Gastroesophageal sphincter (tissue), 4 donors: ENCODE measurements around the gene PTRHD1. TPM values are rescaled to one million over a fixed set of nuclear protein-coding genes. Genes with fewer than 3 reads are reported as not detected.

ENCODE experiments used
- ATAC-seq: fragments of 150-250 bp; one replicate; pipeline ENCODE4 v1.9.1; 2016; ENCODE audit warnings: mild to moderate bottlenecking, moderate library complexity
- H3K27ac ChIP-seq, 4 donors: fragments of 200-600 bp; sonication (generic) in 3 of 4; 1 replicate in 3 of 4; 2 replicates in 1 of 4; pipeline ENCODE4 v1.5.1; 2016 to 2019
- H3K27me3 ChIP-seq: fragments of 200-600 bp; sonication (generic); one replicate; pipeline ENCODE4 v1.5.1; 2019
- H3K36me3 ChIP-seq, 2 donors: fragments of 200-600 bp; sonication (generic); one replicate each; pipeline ENCODE4 v1.5.1; 2019; ENCODE audit warnings: control low read depth in 1 of 2
- H3K4me1 ChIP-seq, 3 donors: fragments of 200-600 bp; sonication (generic); 1 replicate in 2 of 3; 2 replicates in 1 of 3; pipeline ENCODE4 v1.5.1; 2016 to 2019; ENCODE audit warnings: control low read depth in 2 of 3
- H3K4me3 ChIP-seq, 2 donors: fragments of 200-600 bp; sonication (generic); one replicate each; pipeline ENCODE4 v1.5.1; 2019; ENCODE audit warnings: mild to moderate bottlenecking in 1 of 2, moderate library complexity in 1 of 2
- H3K9me3 ChIP-seq, 3 donors: fragments of 200-600 bp; sonication (generic); one replicate each; pipeline ENCODE4 v1.5.1; 2017 to 2019; ENCODE audit warnings: control low read depth in 2 of 3
- EP300 ChIP-seq: sonication (generic); formaldehyde crosslinking; IDR thresholded peaks from one replicate; pipeline ENCODE4 v1.6.1; 2017; ENCODE audit warnings: antibody characterized with exemption, mild to moderate bottlenecking
- POLR2A ChIP-seq, 2 donors: fragments of 450-650 bp; IDR thresholded peaks; one replicate each; pipeline ENCODE4 v1.6.1; 2017; ENCODE audit warnings: antibody characterized with exemption in 2 of 2, mild to moderate bottlenecking in 2 of 2, moderate library complexity in 1 of 2
- POLR2AphosphoS5 ChIP-seq: sonication (generic); formaldehyde crosslinking; IDR thresholded peaks from one replicate; pipeline ENCODE4 v1.6.1; 2017; ENCODE audit warnings: antibody characterized with exemption
- WGBS, 2 donors: methylation state at CpG; one replicate each; pipeline ENCODE4 v1.1.5; 2018; ENCODE audit warnings: low coverage in 1 of 2; 5-methylcytosine and 5-hydroxymethylcytosine counted together
- total RNA-seq, 4 donors: library from RNA; depleted of rRNA; stranded (reverse); fragments of >200 nt; gene quantifications; one replicate each; pipeline ENCODE4 v1.1.0, GENCODE V29; 2016
- TF ChIP-seq, protein P1 (sequence below), 4 experiments: fragments of 200-600 bp in 2 of 4; fragments of 450-650 bp in 2 of 4; sonication (generic) in 1 of 4; IDR thresholded peaks; one replicate each; pipeline ENCODE4 v1.5.1; 2017 to 2019; ENCODE audit warnings: antibody characterized with exemption in 4 of 4, mild to moderate bottlenecking in 2 of 4, moderate library complexity in 2 of 4

The PTRHD1 gene
- total RNA-seq, 4 donors from 2014 or later: 11.8 to 12.4 (median 12.1) TPM

DNA sequence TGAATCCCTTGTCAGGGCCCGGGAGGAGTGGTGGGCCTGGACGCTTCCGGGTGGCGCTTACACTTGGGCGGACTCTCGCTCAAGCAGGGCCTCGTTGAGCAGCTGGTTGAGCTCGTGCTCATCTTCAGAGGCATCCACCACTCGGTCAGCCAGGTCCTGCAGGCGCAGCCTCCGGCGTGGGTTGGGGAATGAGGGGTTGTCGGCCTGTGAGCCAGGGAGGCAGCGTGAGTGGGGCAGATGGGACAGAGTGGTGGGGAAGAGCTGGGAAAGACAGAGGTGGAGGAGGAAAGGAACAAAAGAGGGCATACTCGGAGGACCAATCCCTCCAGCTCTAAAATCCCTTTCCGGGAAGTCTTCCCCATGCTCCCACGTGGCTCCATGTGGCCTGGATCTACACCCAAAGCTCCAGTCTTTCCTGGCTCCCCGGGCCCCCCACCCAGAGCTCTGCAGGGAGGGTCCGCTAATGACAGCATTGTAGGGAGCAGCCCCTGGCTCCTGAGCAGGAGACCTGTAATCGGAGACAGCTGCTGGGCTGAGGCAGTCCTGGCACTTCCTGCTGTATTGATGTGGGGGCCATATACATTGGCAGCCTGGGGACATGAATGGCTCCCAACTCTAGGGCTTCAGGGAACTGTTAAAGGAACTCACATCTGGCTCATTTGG, 41.7 kb upstream of the PTRHD1 start:
- Histone ChIP-seq H3K27me3 (no peaks in the 10 kb centered on the region), H3K4me3 (no peak overlapping the region), H3K9me3 (no peaks in the 10 kb centered on the region), H3K27ac (no peak overlapping the region), H3K36me3 (peaks cover 0 to 81% of the 10 kb centered on the region in 2 donors), H3K4me1 (no peaks in the 10 kb centered on the region)
- WGBS, 2 donors: 67% methylated on average over 3 of the region's 20 CpGs; no CpG with 5 or more reads in 1 of the 2 donors
- TF ChIP-seq, protein P1, sequence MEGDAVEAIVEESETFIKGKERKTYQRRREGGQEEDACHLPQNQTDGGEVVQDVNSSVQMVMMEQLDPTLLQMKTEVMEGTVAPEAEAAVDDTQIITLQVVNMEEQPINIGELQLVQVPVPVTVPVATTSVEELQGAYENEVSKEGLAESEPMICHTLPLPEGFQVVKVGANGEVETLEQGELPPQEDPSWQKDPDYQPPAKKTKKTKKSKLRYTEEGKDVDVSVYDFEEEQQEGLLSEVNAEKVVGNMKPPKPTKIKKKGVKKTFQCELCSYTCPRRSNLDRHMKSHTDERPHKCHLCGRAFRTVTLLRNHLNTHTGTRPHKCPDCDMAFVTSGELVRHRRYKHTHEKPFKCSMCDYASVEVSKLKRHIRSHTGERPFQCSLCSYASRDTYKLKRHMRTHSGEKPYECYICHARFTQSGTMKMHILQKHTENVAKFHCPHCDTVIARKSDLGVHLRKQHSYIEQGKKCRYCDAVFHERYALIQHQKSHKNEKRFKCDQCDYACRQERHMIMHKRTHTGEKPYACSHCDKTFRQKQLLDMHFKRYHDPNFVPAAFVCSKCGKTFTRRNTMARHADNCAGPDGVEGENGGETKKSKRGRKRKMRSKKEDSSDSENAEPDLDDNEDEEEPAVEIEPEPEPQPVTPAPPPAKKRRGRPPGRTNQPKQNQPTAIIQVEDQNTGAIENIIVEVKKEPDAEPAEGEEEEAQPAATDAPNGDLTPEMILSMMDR (IDR thresholded peaks at IDR 0.05): no peak
- no peak for TF ChIP-seq EP300
- ATAC-seq: no peak

DNA sequence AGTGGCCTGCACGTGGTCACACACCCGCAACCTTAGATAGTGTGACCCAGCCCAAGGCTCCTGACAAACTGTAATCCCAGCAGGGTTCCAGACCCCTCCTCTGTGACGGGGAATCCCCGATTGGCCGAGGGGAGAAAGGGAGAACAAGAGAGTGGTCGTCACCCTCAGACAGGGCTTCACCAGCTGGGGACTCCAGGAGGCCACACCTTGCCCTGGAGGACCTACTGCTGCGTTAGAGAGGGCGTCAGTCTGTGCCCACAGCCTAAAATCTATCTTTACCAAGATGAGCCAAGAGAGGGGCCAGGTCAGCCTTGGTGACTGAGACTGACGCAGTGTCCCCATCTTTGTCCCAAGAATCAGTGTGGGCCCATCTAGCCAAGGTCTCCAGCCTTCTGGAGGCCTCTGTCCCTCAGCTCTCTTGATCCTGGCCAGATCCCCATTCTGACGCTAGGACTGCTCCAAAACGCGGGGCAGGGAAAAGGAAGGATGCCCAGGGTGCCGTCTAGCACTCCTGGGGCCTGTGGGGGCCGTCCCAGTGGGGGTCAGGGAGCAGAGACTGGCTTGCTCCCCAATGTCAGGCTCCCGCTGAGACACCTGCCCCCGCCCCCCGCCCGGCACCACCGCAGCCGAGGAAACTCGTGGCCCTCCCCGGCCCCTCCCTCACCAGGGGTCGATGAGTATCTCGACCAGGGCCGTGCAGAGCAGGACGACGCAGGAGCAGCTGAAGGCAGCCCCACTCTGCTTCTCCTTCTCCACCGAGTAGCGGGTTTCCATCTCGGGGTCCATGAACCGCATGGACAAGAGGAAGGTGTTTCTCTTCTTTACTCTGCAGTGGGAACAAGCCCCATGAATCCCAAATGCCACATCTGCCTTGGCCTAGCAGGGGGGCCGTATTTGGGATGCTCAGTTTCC, 40.9 kb upstream of the PTRHD1 start:
- ATAC-seq: no peak
- no peak for TF ChIP-seq POLR2AphosphoS5
- TF ChIP-seq, protein P1 (IDR thresholded peaks at IDR 0.05): no peak
- no peak for TF ChIP-seq EP300
- no peak for TF ChIP-seq POLR2A (IDR thresholded peaks at IDR 0.05)
- Histone ChIP-seq H3K9me3 (no peaks in the 10 kb centered on the region), H3K36me3 (peaks cover 0 to 73% of the 10 kb centered on the region in 2 donors), H3K27ac (no peak overlapping the region), H3K4me1 (no peaks in the 10 kb centered on the region), H3K27me3 (no peaks in the 10 kb centered on the region), H3K4me3 (no peak overlapping the region)
- WGBS, 2 donors: 100% methylated on average over 3 of the region's 32 CpGs; no CpG with 5 or more reads in 1 of the 2 donors

DNA sequence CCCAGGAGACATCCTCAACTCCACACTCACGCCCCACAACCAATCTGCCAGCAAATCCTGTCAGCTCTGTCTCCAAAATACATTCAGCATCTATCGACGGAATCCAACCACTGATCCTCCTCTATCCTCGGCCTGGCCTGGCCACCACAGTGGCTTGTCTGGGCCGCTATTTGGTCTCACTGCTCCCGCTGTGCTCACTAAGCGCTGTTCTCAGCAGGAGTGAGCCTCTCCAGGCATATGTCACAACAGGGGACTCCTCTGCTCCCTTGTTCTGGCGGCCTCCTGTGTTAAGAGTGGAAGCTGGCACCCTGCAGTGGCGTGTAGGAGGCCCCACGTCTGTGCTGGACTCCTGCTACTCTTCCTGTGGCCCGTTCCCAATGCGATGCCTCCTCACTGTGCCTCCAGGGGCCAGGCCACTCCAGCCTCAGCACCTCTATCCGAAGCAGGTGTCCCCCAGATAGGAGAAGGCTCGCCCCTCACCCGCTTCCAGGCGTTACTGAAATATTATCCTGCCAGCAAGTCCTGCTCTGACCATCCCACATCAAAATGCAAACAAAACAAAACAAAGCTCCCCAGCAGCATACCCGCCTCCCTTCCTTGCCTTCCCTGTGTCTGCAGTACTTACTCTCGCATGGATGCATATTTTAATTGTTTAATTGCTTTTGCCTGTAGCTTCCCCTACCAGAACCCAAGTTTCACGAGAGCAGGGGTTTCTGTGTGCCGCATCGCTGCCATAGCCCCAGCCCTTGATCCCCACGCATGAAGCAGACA, 39.9 kb upstream of the PTRHD1 start:
- WGBS, 2 donors: 94% methylated on average over 9 to 15 of the region's 22 CpGs
- TF ChIP-seq POLR2AphosphoS5 (no peak), POLR2A (IDR thresholded peaks at IDR 0.05) (no peak), EP300 (no peak)
- TF ChIP-seq, protein P1 (IDR thresholded peaks at IDR 0.05): no peak
- no peak for ATAC-seq

DNA sequence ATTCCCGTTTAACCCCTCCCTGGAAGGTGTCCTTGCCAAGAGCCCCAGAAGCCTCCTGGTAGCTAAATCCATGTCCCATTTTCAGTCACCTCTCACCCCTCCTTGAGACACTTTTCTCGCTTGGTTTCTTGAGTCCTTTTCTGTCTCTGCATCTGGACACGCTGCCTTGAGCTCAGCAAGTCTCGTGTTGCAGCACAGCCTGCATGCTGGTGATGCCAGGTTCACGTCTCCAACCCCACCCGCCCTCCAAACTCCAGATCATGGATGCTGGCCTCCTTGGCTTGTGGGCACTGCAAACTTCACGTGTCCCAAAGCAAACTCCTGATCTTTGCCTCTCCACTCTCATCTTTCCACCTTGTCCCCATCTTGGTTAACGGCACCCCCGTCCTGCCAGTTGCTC, 39.3 kb upstream of the PTRHD1 start:
- H3K36me3 ChIP-seq: peaks cover 0 to 59% of the 10 kb centered on the region in 2 donors
- WGBS, 2 donors: 70 to 73% methylated on average over 3 to 9 of the region's 9 CpGs
- H3K27me3 ChIP-seq: no peaks in the 10 kb centered on the region
- peaks cover 0 to 7% (median 0%) of the 10 kb centered on the region in 3 donors for H3K4me1 ChIP-seq
- H3K4me3 ChIP-seq: no peak overlapping the region
- TF ChIP-seq POLR2AphosphoS5: no peak
- no peak for TF ChIP-seq POLR2A (IDR thresholded peaks at IDR 0.05)
- TF ChIP-seq, protein P1 (IDR thresholded peaks at IDR 0.05): no peak
- no peak for TF ChIP-seq EP300
- no peaks in the 10 kb centered on the region for H3K9me3 ChIP-seq
- no peak for ATAC-seq
- no peak overlapping the region for H3K27ac ChIP-seq

More for the DNA sequence above, 39.9 kb upstream of the PTRHD1 start:
- Histone ChIP-seq H3K27ac (no peak overlapping the region), H3K36me3 (peaks cover 0 to 65% of the 10 kb centered on the region in 2 donors), H3K4me3 (no peak overlapping the region), H3K9me3 (no peaks in the 10 kb centered on the region), H3K4me1 (peaks cover 0 to 1% (median 0%) of the 10 kb centered on the region in 3 donors), H3K27me3 (no peaks in the 10 kb centered on the region)
